Spleen (tissue), 7 donors: ENCODE data around the gene CSNK1A1.

Experiments
- CTCF ChIP-seq, 11 experiments: fragments of 200-600 bp in 7 of 11; fragments of 450-650 bp in 4 of 11; sonication (generic) in 4 of 11; IDR thresholded peaks in 8 of 11; conservative IDR thresholded peaks in 3 of 11; 1 replicate in 7 of 11; 2 replicates in 4 of 11; pipeline versions ENCODE4 v1.4.0 to v1.8.0; 2016 to 2021; ENCODE audit warnings: antibody characterized with exemption in 11 of 11, inconsistent platforms in 4 of 11, mild to moderate bottlenecking in 1 of 11
- POLR2A ChIP-seq, 3 donors: fragments of 450-650 bp; IDR thresholded peaks; one replicate each; pipeline ENCODE4 v1.5.1; 2017; ENCODE audit warnings: antibody characterized with exemption in 3 of 3, mild to moderate bottlenecking in 1 of 3
- POLR2AphosphoS5 ChIP-seq, 3 donors: sonication (generic); formaldehyde crosslinking; IDR thresholded peaks; one replicate each; pipeline ENCODE4 v1.5.1; 2017; ENCODE audit warnings: antibody characterized with exemption in 3 of 3
- donor health status: DM: no; HTN: no; CAD: no; lungs with moderate emphysema.
- donor health status: DM: no; HTN: no; CAD: no.
- donor health status: DM: no; HTN: no; CAD: no.

GRCh38 chr5:149528281-149529060, 22.8 kb downstream of the CSNK1A1 start:
- TF ChIP-seq POLR2A (IDR thresholded peaks at IDR 0.05), result no peak
- no peak for TF ChIP-seq CTCF (IDR thresholded peaks at IDR 0.05 in 8 of 11, conservative IDR thresholded peaks at IDR 0.05 in 3 of 11)
- TF ChIP-seq POLR2AphosphoS5 (IDR thresholded peaks at IDR 0.05), result no peak
